NOMO-1 treated with DMSO at 0.1 percent for 48 hours (cell line): ENCODE measurements around the gene PCSK5.
"Not testable (repeated sequence)": the region's sequence is repeated elsewhere in the genome, so short reads cannot be mapped to it uniquely, and the experiment has no call there.

Experiments used
- DNase-seq: peaks from one replicate; lab custom pipeline; 2025; ENCODE audit not compliant: unreplicated experiment; lab: John Stamatoyannopoulos, UW

Gene PCSK5

GRCh38 chr9:76045221-76045620 lies 154.7 kb downstream of the PCSK5 start:
- no peak for DNase-seq

- no peak for DNase-seq
Observed at GRCh38 chr9:76049341-76049740, 158.9 kb downstream of the PCSK5 start.

DNA sequence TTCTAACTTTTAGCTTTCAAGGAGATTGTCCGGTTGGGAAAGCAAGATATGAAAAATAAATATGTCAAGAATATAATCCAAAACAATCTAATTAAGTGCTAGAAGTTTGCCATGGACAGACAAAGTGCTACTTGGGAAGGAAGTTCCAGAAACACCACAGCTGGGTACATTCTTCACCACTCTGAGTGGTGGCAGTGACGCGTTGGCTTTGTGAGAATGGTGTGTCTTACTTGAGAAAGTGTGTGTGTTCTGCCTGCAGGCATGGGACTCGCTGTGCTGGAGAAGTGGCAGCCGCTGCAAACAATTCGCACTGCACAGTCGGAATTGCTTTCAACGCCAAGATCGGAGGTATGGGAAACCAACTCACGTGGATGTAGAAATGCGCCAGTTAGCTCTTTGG lies 177.2 kb downstream of the PCSK5 start:
- DNase-seq: no peak

DNA sequence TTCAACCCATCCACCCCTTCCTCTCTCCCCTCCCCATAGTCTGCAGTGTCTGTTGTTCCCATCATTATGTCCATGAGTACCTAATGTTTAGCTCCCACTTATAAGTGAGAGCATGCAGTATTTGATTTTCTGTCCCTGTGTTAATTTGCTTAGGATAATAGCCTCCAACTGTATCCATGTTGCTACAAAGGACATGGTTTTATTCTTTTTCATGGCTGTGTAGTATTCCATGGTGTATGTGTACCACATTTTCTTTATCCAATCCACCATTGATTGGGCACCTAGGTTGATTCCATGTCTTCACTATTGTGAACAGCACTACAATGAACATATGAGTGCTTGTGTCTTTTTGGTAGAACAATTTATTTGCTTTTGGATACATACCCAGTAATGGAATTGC lies 187.1 kb downstream of the PCSK5 start:
- no peak for DNase-seq

DNA sequence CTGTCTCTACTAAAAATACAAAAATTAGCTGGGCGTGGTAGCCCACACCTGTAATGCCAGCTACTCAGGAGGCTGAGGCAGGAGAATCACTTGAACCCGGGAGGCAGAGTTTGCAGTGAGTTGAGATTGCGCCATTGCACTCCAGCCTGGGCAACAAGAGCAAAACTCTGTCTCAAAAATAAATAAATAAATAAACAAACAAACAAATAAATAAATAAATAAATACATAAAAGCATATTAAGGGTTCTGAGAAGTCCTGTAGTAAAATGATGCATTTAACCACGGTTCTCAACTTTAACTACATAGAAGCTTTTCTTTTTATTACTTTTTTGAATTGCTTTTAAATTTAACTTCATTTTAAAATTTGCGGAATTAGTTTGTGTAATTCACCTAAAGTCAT lies 190.8 kb downstream of the PCSK5 start:
- DNase-seq: not testable (repeated sequence)

GRCh38 chr9:76082057-76082456 lies 191.6 kb downstream of the PCSK5 start:
- DNase-seq: no peak

- no peak for DNase-seq
Observed at GRCh38 chr9:76085596-76085995, 195.1 kb downstream of the PCSK5 start.

- no peak for DNase-seq
Observed at GRCh38 chr9:76086539-76086938, 196.1 kb downstream of the PCSK5 start.

- no peak for DNase-seq
Observed at GRCh38 chr9:76087976-76088375, 197.5 kb downstream of the PCSK5 start.

GRCh38 chr9:76090330-76090729 lies 199.9 kb downstream of the PCSK5 start:
- no peak for DNase-seq

- no peak for DNase-seq
Observed at GRCh38 chr9:76090909-76091308, 200.4 kb downstream of the PCSK5 start.

DNA sequence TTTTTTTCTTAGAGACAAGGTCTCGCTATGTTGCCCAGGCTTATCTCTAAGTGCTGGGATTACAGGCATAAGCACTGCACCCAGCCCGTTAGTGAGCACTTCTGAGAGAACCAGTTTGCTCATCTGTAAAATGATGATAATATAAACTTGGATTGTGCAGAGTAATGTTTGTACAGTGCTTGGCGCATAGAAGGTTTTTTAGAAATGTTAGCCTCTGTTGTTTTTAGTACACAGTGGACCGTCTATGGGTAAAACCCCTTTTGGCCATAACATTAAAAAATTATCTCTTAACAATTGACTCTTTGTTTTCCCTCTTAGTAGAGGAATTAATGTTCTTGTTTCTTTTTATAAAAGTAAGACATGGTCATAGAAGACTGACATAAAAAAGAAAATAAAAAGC lies 202.1 kb downstream of the PCSK5 start:
- DNase-seq: no peak

- no peak for DNase-seq
Observed at GRCh38 chr9:76095585-76095984, 205.1 kb downstream of the PCSK5 start.

GRCh38 chr9:76099516-76099915 lies 209.0 kb downstream of the PCSK5 start:
- no peak for DNase-seq

GRCh38 chr9:76101075-76101474 lies 210.6 kb downstream of the PCSK5 start:
- DNase-seq: no peak

- no peak for DNase-seq
Observed at GRCh38 chr9:76101491-76101890, 211.0 kb downstream of the PCSK5 start.

DNA sequence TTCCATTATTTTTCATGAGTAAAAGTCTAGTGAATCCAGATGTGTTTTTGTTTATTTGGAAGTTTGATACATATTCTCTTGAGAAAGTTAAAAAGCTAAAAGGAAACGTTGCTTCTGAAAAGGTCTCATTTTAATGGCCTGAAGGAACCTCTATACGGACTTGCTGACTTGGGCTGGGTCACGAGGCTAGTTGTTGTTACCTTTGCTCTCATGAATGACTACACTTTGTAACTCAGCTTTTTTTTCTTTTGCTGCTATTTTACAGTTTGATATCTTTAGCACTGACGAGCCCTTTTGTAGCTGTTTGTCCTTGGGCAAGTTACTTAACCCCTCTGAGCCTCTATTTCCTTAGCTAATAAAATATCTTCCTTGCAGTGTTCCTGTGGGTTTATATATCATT lies 211.5 kb downstream of the PCSK5 start:
- no peak for DNase-seq

- no peak for DNase-seq
Observed at GRCh38 chr9:76103531-76104315, 213.2 kb downstream of the PCSK5 start.

DNA sequence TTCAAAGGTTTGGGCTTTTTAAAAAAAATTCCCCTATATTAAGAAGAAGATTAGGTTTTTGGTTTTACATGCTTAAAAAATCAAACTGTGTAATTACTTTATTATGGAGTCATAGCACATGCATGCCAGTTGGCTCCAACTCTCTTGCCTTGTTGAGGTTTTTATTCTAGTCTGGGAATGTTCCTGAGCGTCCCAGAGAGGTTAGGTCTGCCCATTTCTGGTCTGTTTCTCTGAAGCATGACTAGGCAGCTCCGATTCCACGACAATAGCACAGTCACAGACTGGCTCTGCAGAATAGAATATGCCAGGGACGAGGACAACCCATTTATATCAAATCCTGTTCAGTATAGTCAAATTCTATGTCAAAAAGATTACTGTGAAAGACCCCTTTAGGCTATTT lies 217.0 kb downstream of the PCSK5 start:
- DNase-seq: no peak

- DNase-seq: no peak
Observed at GRCh38 chr9:76109953-76110352, 219.5 kb downstream of the PCSK5 start.

- DNase-seq: no peak
Observed at GRCh38 chr9:76112151-76112550, 221.7 kb downstream of the PCSK5 start.

DNA sequence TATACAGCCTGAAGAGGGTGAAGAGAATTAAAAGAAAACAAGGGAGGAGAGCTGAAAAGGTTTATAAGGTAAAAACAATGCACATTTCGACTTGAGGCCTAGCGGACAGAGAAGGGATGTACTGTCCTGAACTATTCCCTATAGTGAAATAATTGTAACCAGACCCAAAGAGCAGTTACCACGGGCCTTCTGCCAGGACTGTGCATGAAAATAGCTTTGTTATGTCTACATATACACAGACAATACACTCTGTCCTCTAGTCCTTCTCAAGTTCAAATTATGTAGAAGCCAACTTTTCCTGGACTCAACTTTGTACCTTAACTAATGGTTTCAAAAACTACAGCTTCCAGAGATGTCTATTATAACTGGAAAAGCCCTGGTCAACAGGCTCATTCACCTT lies 223.7 kb downstream of the PCSK5 start:
- no peak for DNase-seq

DNA sequence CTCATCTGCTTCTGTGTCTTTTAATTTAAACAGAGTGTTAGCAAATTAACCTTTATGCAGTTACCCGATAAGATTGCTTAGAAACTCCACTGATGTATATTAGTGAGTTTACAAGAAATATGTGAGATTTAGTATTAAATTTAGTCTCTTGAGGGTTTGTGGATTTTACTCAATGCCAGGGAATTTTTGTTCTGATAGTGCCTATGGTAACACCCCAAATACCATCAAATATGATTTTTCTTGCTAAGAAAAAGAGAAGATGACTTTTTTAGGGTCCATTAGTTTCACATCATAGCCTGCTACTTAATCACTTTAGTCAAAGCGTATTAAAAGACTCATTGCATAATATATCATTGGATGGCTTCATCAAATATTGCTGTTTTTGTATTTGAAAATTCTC lies 224.9 kb downstream of the PCSK5 start:
- DNase-seq: no peak
